Colonic mucosa (tissue), 4 donors: ENCODE measurements around the gene CHKB. TPM values are rescaled to one million over a fixed set of nuclear protein-coding genes. Genes with fewer than 3 reads are reported as not detected.

Experiments used
- DNase-seq: peaks from one replicate; pipeline ENCODE4 v3.0.0-alpha.2; 2020
- H3K27ac ChIP-seq: fragments of 200-600 bp; one replicate; pipeline ENCODE4 v1.8.0; 2021
- H3K27me3 ChIP-seq: fragments of 200-600 bp; one replicate; pipeline ENCODE4 v1.8.0; 2021
- H3K36me3 ChIP-seq: fragments of 200-600 bp; one replicate; pipeline ENCODE4 v1.8.0; 2021
- H3K4me1 ChIP-seq: fragments of 200-600 bp; one replicate; pipeline ENCODE4 v1.8.0; 2021; ENCODE audit warnings: mild to moderate bottlenecking
- H3K4me3 ChIP-seq: fragments of 200-600 bp; one replicate; pipeline ENCODE4 v1.8.0; 2021
- H3K9ac ChIP-seq, 2 donors: one replicate each; pipeline ENCODE4 v1.7.0; 2013; ENCODE audit warnings: control low read depth in 2 of 2, low read depth in 2 of 2, low read length in 2 of 2
- H3K9me3 ChIP-seq: fragments of 200-600 bp; one replicate; pipeline ENCODE4 v1.8.0; 2021
- intact Hi-C: fragments of 100-400 bp; cut with DNase I; formaldehyde crosslinking; loops from one replicate; pipeline ENCODE4 v1.14.1; 2022
- total RNA-seq, 2 donors: library from RNA; stranded (reverse); fragmentation: NEBNext Ultra II Directional in 1 of 2; extraction: Animal tissue kit (Norgen Biotek cat#: 25700) in 1 of 2; gene quantifications; one replicate each; pipeline ENCODE4 v1.2.1, GENCODE V29; 2021
- TF ChIP-seq, protein P1 (sequence below): fragments of 200-600 bp; IDR thresholded peaks from one replicate; pipeline ENCODE4 v1.8.0; 2022; ENCODE audit warnings: antibody characterized with exemption, mild to moderate bottlenecking
- donor health status: healthy.
- donor health status: DM: no; HTN: no; CAD: no.
- donor health status: DM: no; HTN: no; CAD: no.

CHKB gene, protein sequence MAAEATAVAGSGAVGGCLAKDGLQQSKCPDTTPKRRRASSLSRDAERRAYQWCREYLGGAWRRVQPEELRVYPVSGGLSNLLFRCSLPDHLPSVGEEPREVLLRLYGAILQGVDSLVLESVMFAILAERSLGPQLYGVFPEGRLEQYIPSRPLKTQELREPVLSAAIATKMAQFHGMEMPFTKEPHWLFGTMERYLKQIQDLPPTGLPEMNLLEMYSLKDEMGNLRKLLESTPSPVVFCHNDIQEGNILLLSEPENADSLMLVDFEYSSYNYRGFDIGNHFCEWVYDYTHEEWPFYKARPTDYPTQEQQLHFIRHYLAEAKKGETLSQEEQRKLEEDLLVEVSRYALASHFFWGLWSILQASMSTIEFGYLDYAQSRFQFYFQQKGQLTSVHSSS
- total RNA-seq = 10 to 100 TPM; 52.6 to 89.7 TPM

DNA sequence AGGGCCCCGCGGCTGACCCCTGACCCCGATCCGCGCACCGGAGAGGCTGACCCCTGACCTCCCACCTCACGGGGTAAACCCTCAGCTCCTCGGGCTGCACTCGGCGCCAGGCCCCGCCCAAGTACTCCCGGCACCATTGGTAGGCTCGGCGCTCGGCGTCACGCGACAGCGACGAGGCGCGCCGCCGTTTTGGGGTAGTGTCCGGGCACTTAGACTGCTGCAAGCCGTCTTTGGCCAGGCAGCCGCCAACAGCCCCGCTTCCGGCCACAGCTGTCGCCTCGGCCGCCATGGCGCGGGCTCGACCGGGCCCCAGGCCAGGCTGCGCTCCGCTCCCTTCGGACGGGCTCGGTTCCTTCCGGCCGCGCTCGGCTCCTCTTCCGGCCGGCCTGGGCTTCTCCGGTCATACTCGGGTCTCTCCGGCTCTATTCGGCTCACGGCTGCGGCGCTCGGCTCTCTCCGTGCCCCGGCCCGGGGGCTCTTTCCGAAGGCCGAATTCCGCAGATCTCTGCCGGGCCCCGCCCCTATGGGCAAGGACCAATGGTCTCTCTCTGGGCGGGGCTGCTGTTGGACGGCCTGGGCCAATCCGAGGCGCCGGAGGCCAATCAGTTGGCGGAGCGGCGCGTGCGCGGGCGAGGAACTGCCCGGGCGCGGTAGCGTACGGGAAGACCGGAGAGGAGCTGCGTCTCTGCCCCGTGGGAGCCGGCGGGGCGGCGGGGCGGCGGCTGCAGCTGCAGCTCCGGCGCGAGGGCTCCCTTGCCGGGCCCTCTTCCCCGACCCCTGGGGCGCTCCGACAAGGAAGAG lies at the start of gene CHKB:
TSS of gene CHKB (minus strand) at position 357 of the 801 bp plus-strand sequence. CDS start at position 289, 68 bp downstream.
- no peaks in the 10 kb centered on the region for H3K9me3 ChIP-seq
- no peaks in the 10 kb centered on the region for H3K36me3 ChIP-seq
- H3K27ac ChIP-seq = peak within 1 kb of the TSS; percentile 99
- intact Hi-C loops = no loop called here
- peaks cover 9% of the 10 kb centered on the region for H3K4me1 ChIP-seq
- peak; percentile 98 for DNase-seq
- peak within 1 kb of the TSS; percentile 90 to 99 for H3K9ac ChIP-seq
- TF ChIP-seq, protein P1, sequence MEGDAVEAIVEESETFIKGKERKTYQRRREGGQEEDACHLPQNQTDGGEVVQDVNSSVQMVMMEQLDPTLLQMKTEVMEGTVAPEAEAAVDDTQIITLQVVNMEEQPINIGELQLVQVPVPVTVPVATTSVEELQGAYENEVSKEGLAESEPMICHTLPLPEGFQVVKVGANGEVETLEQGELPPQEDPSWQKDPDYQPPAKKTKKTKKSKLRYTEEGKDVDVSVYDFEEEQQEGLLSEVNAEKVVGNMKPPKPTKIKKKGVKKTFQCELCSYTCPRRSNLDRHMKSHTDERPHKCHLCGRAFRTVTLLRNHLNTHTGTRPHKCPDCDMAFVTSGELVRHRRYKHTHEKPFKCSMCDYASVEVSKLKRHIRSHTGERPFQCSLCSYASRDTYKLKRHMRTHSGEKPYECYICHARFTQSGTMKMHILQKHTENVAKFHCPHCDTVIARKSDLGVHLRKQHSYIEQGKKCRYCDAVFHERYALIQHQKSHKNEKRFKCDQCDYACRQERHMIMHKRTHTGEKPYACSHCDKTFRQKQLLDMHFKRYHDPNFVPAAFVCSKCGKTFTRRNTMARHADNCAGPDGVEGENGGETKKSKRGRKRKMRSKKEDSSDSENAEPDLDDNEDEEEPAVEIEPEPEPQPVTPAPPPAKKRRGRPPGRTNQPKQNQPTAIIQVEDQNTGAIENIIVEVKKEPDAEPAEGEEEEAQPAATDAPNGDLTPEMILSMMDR = no peak
- H3K4me3 ChIP-seq = peak within 1 kb of the TSS; percentile 85
- no peaks in the 10 kb centered on the region for H3K27me3 ChIP-seq

DNA sequence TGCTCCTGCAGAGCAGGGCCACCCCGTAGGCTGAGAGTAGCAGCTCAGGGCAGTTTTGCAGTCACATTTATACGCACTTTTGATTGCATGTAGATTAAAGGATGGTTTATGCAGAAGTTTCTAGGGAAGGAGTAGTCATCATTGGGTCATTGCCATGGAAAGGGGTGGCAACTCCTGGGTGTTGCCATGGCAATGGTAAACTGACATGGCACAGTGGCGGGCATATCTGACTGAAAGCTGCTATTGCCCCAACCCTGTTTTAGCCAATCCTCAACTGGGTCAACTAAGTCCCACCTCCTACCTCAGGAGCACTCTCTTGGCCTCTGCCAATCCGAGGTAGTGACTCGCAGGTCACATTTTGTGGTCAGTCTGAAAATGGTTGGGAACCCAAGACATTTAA lies 47.7 kb upstream of the CHKB start:
- no peak overlapping the region for H3K27ac ChIP-seq

DNA sequence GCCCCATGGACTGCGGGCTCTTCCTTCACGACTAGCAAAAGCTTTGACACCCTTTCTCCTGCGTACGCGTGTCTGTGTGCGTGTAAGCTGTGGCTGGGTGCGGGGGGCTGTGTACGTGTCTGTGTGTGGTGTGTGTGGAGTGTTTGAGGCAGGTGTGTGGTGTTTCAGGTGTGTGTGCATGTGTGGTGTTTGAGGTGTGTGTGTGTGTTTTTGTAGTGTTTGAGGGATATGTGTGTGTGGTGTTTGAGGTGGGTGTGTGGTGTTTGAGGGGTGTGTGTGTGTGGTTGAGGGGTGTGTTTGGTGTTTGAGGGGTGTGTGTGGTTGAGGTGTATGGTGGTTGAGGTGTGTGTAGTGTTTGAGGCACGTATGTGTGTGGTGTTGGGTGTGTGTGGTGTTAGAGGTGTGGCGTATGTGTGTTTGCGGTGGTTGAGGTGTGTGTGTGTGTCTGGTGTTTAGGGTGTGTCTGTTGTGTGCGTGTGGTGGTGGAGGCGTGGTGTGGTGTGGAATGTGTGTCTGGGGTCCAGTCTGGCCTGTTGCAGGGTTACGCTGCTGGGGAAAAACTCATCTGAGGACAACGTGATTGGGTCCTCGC lies 46.0 kb upstream of the CHKB start:
- TF ChIP-seq, protein P1 = no peak
- Histone ChIP-seq H3K27ac (peak overlapping the region; percentile 60), H3K9me3 (no peaks in the 10 kb centered on the region), H3K9ac (peak overlapping the region; percentile 83 to 94), H3K4me1 (peaks cover 4% of the 10 kb centered on the region), H3K27me3 (no peaks in the 10 kb centered on the region), H3K4me3 (peak overlapping the region; percentile 74), H3K36me3 (no peaks in the 10 kb centered on the region)
- DNase-seq = peak; percentile 33
- intact Hi-C loops = no loop called here

More for the DNA sequence above, 47.7 kb upstream of the CHKB start:
- Histone ChIP-seq H3K27me3 (no peaks in the 10 kb centered on the region), H3K4me1 (peaks cover 4% of the 10 kb centered on the region), H3K9ac (no peak overlapping the region), H3K4me3 (no peak overlapping the region), H3K36me3 (no peaks in the 10 kb centered on the region), H3K9me3 (no peaks in the 10 kb centered on the region)
- intact Hi-C loops = no loop called here
- no peak for DNase-seq
- TF ChIP-seq, protein P1 = no peak

DNA sequence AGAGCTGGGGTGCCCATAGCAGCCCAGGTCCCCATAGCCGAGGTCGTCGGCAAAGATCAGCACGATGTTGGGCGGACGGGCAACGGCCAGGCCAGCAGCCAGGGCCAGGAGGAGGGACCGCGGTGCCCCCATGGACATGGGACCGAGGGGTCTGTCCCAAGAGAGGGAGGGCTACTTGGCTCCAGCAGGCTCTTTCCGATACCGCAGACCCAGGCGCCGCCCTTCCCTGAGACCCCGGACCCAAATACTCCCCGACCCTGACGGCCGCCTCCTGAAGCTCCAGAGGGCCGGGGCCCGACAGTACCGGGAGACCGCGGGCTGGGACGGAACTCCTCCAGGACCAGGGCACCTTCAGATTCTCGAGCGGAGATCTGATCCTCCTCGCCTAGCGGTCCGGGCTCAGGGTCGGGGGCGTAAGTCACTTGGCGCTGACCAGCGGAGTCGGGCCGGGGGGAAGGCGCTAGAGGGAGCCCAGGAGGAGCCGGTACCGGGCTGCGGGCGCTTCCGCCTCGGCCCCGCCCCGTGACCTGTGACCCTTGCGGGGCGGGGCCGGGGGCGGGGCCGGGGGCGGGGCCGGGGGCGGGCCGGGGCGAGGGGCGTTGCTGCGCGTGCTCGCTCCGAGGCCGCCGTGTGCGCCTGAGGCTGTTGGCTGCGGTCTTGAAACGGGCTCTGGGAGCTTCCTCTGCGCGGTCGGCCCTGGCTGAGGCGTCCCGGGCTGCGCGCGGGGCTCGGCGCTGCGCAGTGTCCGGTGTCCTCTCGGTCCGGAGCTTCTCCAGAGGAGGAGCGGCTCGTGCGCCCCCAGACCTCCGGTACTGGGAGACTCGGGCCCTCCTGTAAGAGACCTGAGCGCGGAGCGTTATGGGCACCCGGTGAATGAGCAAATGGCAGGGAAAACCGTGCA lies 45.2 kb upstream of the CHKB start, which contains the start of gene ARSA:
TSS of gene ARSA (minus strand) at position 511 of the 901 bp plus-strand sequence. CDS start at position 138, 373 bp downstream.
- Histone ChIP-seq H3K4me1 (peaks cover 4% of the 10 kb centered on the region), H3K27ac (peak within 1 kb of the TSS; percentile 60), H3K4me3 (peak within 1 kb of the TSS; percentile 74), H3K36me3 (no peaks in the 10 kb centered on the region), H3K27me3 (no peaks in the 10 kb centered on the region), H3K9me3 (no peaks in the 10 kb centered on the region), H3K9ac (peak within 1 kb of the TSS; percentile 94 to 96)
- intact Hi-C loops = no loop called here
- TF ChIP-seq, protein P1 = no peak
- peak; percentile 81 for DNase-seq
